ENCODE data around the gene PRSS27. TPM values are rescaled to one million over a fixed set of nuclear protein-coding genes. Genes with fewer than 3 reads are reported as not detected.
A peak's percentile ranks its signal among the peaks of the same experiment; 100 is the strongest.

PRSS27 gene
- total RNA-seq, 6 donors from 2014 or later: 0.91 to 8.1 (median 1.8) TPM

DNA sequence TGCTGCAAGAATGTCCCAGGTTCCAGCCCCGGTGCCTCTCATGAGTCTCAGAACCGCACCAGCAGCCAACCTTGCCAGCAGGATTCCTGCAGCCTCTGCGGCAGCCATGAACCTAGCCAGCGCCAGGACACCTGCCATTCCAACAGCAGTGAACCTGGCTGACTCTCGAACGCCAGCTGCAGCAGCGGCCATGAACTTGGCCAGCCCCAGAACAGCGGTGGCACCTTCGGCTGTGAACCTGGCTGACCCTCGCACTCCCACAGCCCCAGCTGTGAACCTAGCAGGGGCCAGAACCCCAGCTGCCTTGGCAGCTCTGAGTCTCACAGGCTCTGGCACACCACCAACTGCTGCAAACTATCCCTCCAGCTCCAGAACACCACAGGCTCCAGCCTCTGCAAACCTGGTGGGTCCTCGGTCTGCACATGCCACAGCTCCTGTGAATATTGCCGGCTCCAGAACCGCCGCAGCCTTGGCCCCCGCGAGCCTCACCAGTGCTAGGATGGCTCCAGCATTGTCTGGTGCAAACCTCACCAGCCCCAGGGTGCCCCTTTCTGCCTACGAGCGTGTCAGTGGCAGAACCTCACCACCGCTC lies 47.2 kb upstream of the PRSS27 start:
- Histone ChIP-seq H3K36me3 (peaks cover 81 to 100% (median 99%) of the 10 kb centered on the region in 4 donors), H3K27ac (no peak overlapping the region), H3K27me3 (no peaks in the 10 kb centered on the region), H3K9me3 (no peaks in the 10 kb centered on the region), H3K4me3 (no peak overlapping the region), H3K4me1 (peaks cover 0 to 15% (median 0%) of the 10 kb centered on the region in 4 donors)
- ATAC-seq (ENCODE audit: low FRiP score in 2 of 2) (no peak), DNase-seq (no peak)
- 99 to 100% methylated on average over 3 to 17 of the region's 19 CpGs for WGBS, 2 donors
- TF ChIP-seq POLR2A (IDR thresholded peaks at IDR 0.05) (no peak), POLR2AphosphoS5 (IDR thresholded peaks at IDR 0.05) (no peak), EP300 (IDR thresholded peaks at IDR 0.05) (no peak)
- TF ChIP-seq, protein P1, sequence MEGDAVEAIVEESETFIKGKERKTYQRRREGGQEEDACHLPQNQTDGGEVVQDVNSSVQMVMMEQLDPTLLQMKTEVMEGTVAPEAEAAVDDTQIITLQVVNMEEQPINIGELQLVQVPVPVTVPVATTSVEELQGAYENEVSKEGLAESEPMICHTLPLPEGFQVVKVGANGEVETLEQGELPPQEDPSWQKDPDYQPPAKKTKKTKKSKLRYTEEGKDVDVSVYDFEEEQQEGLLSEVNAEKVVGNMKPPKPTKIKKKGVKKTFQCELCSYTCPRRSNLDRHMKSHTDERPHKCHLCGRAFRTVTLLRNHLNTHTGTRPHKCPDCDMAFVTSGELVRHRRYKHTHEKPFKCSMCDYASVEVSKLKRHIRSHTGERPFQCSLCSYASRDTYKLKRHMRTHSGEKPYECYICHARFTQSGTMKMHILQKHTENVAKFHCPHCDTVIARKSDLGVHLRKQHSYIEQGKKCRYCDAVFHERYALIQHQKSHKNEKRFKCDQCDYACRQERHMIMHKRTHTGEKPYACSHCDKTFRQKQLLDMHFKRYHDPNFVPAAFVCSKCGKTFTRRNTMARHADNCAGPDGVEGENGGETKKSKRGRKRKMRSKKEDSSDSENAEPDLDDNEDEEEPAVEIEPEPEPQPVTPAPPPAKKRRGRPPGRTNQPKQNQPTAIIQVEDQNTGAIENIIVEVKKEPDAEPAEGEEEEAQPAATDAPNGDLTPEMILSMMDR (IDR thresholded peaks at IDR 0.05): no peak

DNA sequence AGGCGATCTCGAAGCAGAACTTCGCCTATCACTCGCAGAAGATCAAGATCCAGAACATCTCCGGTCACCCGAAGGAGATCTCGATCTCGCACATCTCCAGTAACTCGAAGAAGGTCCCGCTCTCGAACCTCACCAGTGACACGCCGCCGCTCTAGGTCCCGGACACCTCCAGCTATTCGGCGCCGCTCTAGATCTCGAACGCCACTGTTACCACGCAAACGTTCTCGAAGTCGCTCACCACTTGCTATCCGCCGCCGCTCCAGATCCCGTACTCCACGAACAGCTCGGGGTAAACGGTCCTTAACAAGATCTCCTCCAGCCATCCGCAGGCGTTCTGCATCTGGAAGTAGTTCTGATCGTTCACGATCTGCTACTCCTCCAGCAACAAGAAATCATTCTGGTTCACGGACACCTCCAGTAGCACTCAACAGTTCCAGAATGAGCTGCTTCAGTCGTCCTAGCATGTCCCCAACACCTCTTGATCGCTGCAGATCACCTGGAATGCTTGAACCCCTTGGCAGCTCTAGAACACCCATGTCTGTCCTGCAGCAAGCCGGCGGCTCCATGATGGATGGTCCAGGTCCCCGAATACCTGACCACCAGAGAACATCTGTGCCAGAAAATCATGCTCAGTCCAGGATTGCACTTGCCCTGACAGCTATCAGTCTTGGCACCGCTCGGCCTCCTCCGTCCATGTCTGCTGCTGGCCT lies 46.6 kb upstream of the PRSS27 start:
- DNase-seq (no peak), ATAC-seq (ENCODE audit: low FRiP score in 2 of 2) (no peak)
- Histone ChIP-seq H3K4me3 (no peak overlapping the region), H3K27ac (no peak overlapping the region), H3K9me3 (no peaks in the 10 kb centered on the region), H3K4me1 (peaks cover 0 to 15% (median 0%) of the 10 kb centered on the region in 4 donors), H3K36me3 (peaks cover 86 to 100% (median 100%) of the 10 kb centered on the region in 4 donors), H3K27me3 (no peaks in the 10 kb centered on the region)
- 96 to 97% methylated on average over 38 to 44 of the region's 44 CpGs for WGBS, 2 donors
- TF ChIP-seq POLR2A (IDR thresholded peaks at IDR 0.05) (no peak), POLR2AphosphoS5 (IDR thresholded peaks at IDR 0.05) (no peak), EP300 (IDR thresholded peaks at IDR 0.05) (no peak)
- TF ChIP-seq, protein P1 (IDR thresholded peaks at IDR 0.05): no peak

GRCh38 chr16:2765462-2766404 lies 45.7 kb upstream of the PRSS27 start:
- Histone ChIP-seq H3K27ac (no peak overlapping the region), H3K27me3 (no peaks in the 10 kb centered on the region), H3K9me3 (no peaks in the 10 kb centered on the region), H3K4me1 (peaks cover 0 to 11% (median 0%) of the 10 kb centered on the region in 4 donors), H3K36me3 (peaks cover 87 to 100% (median 100%) of the 10 kb centered on the region in 4 donors), H3K4me3 (no peak overlapping the region)
- DNase-seq (peak in 1 of 2 donors; percentile 72), ATAC-seq (ENCODE audit: low FRiP score in 2 of 2) (no peak)
- TF ChIP-seq POLR2A (IDR thresholded peaks at IDR 0.05) (no peak), EP300 (IDR thresholded peaks at IDR 0.05) (no peak), POLR2AphosphoS5 (IDR thresholded peaks at IDR 0.05) (no peak)
- TF ChIP-seq, protein P1 (IDR thresholded peaks at IDR 0.05): no peak
- 98% methylated on average over 69 to 73 of the region's 73 CpGs for WGBS, 2 donors

DNA sequence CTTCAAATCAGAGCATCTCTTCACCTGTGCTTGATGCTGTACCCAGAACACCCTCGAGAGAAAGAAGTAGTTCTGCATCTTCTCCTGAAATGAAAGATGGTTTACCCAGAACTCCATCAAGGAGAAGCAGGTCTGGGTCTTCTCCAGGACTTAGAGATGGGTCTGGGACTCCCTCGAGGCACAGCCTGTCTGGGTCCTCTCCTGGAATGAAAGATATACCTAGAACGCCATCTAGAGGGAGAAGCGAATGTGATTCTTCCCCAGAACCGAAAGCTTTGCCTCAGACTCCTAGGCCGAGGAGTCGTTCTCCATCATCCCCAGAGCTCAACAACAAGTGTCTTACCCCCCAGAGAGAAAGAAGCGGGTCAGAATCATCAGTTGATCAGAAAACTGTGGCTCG lies 44.7 kb upstream of the PRSS27 start:
- H3K9me3 ChIP-seq: no peaks in the 10 kb centered on the region
- ATAC-seq (ENCODE audit: low FRiP score in 2 of 2): no peak
- peaks cover 0 to 2% (median 0%) of the 10 kb centered on the region in 4 donors for H3K4me1 ChIP-seq
- no peak for TF ChIP-seq POLR2AphosphoS5 (IDR thresholded peaks at IDR 0.05)
- TF ChIP-seq POLR2A (IDR thresholded peaks at IDR 0.05): no peak
- TF ChIP-seq, protein P1 (IDR thresholded peaks at IDR 0.05): no peak
- TF ChIP-seq EP300 (IDR thresholded peaks at IDR 0.05): no peak
- 95 to 97% methylated on average over 8 to 9 of the region's 9 CpGs for WGBS, 2 donors
- H3K4me3 ChIP-seq: no peak overlapping the region
- peaks cover 84 to 100% (median 100%) of the 10 kb centered on the region in 4 donors for H3K36me3 ChIP-seq
- no peaks in the 10 kb centered on the region for H3K27me3 ChIP-seq
- no peak for DNase-seq
- no peak overlapping the region for H3K27ac ChIP-seq

Data from upper lobe of left lung (tissue), 6 donors.